RWPE2 (cell line): ENCODE results near the gene PRKCE.

Source experiments
- ATAC-seq: fragments of 200-7000 bp; cut with Tn5 transposase; 3 replicates; pipeline ENCODE4 v1.9.1; 2021; ENCODE audit warnings: low read depth
- DNase-seq: peaks from one replicate; pipeline ENCODE4 v3.0.0-alpha.2; 2020; ENCODE audit warnings: low spot score
- H3K27ac ChIP-seq: fragments of 450-650 bp; 2 replicates; pipeline ENCODE4 v1.5.1; 2017; ENCODE audit warnings: mild to moderate bottlenecking; ENCODE audit not compliant: poor library complexity, severe bottlenecking
- H3K27me3 ChIP-seq: fragments of 250-450 bp; sonication (Bioruptor Pico); 2 replicates; pipeline ENCODE4 v1.5.1; 2021; ENCODE audit warnings: mild to moderate bottlenecking, moderate library complexity; ENCODE audit not compliant: insufficient read depth, poor library complexity, severe bottlenecking
- H3K36me3 ChIP-seq: fragments of 250-450 bp; sonication (Bioruptor Pico); 2 replicates; pipeline ENCODE4 v1.5.1; 2020; ENCODE audit warnings: low read depth, mild to moderate bottlenecking, moderate library complexity
- H3K4me1 ChIP-seq: fragments of 250-450 bp; sonication (Bioruptor Pico); 2 replicates; pipeline ENCODE4 v1.5.1; 2021; ENCODE audit warnings: mild to moderate bottlenecking, moderate library complexity; ENCODE audit not compliant: insufficient read depth, poor library complexity, severe bottlenecking
- H3K4me3 ChIP-seq: fragments of 250-450 bp; sonication (Bioruptor Pico); 2 replicates; pipeline ENCODE4 v1.5.1; 2021; ENCODE audit warnings: mild to moderate bottlenecking, moderate library complexity; ENCODE audit not compliant: severe bottlenecking
- H3K9me3 ChIP-seq: fragments of 250-450 bp; sonication (Bioruptor Pico); 2 replicates; pipeline ENCODE4 v1.5.1; 2021; ENCODE audit warnings: mild to moderate bottlenecking, moderate library complexity; ENCODE audit not compliant: severe bottlenecking
- TF ChIP-seq, protein P1 (sequence below): fragments of 450-650 bp; IDR thresholded peaks from one replicate; pipeline ENCODE4 v1.5.1; 2017; ENCODE audit warnings: mild to moderate bottlenecking, moderate library complexity; ENCODE audit not compliant: poor library complexity, severe bottlenecking

The PRKCE gene

GRCh38 chr2:45734336-45734735 is 82.9 kb downstream of the PRKCE start:
- no peak for ATAC-seq
- H3K4me1 ChIP-seq = no peaks in the 10 kb centered on the region
- H3K9me3 ChIP-seq = no peaks in the 10 kb centered on the region
- TF ChIP-seq, protein P1, sequence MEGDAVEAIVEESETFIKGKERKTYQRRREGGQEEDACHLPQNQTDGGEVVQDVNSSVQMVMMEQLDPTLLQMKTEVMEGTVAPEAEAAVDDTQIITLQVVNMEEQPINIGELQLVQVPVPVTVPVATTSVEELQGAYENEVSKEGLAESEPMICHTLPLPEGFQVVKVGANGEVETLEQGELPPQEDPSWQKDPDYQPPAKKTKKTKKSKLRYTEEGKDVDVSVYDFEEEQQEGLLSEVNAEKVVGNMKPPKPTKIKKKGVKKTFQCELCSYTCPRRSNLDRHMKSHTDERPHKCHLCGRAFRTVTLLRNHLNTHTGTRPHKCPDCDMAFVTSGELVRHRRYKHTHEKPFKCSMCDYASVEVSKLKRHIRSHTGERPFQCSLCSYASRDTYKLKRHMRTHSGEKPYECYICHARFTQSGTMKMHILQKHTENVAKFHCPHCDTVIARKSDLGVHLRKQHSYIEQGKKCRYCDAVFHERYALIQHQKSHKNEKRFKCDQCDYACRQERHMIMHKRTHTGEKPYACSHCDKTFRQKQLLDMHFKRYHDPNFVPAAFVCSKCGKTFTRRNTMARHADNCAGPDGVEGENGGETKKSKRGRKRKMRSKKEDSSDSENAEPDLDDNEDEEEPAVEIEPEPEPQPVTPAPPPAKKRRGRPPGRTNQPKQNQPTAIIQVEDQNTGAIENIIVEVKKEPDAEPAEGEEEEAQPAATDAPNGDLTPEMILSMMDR = no peak
- no peaks in the 10 kb centered on the region for H3K27me3 ChIP-seq
- H3K27ac ChIP-seq = no peak overlapping the region
- H3K36me3 ChIP-seq = no peaks in the 10 kb centered on the region
- H3K4me3 ChIP-seq = no peak overlapping the region
- no peak for DNase-seq

DNA sequence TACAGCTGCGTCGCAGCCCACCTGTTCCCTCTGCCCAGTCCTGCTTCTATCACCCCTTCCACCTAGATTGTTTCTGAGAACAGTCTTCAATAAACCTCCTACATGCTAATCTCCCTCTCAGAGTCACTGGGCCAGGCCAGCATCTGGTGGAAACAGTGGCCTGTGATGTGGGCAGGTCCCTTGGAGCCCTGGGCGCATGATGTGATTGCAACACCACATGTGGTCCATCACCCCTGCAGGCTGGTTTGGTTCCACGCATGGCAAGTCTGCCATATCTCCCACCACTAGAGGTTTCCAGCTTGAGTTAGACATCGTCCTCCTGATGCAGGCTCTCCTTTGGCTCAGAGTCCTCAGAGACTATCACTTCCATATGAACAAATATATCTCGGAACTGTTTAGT is 83.5 kb downstream of the PRKCE start:
- Histone ChIP-seq H3K27me3 (no peaks in the 10 kb centered on the region), H3K27ac (no peak overlapping the region), H3K9me3 (no peaks in the 10 kb centered on the region), H3K4me3 (no peak overlapping the region), H3K36me3 (no peaks in the 10 kb centered on the region), H3K4me1 (no peaks in the 10 kb centered on the region)
- ATAC-seq = no peak
- TF ChIP-seq, protein P1 = no peak
- no peak for DNase-seq

GRCh38 chr2:45736757-45737704 is 85.6 kb downstream of the PRKCE start:
- no peak for DNase-seq
- H3K4me3 ChIP-seq = no peak overlapping the region
- TF ChIP-seq, protein P1 = no peak
- no peaks in the 10 kb centered on the region for H3K36me3 ChIP-seq
- H3K4me1 ChIP-seq = no peaks in the 10 kb centered on the region
- ATAC-seq = no peak
- no peak overlapping the region for H3K27ac ChIP-seq
- H3K9me3 ChIP-seq = no peaks in the 10 kb centered on the region
- no peaks in the 10 kb centered on the region for H3K27me3 ChIP-seq

- DNase-seq (no peak), ATAC-seq (no peak)
- Histone ChIP-seq H3K27ac (no peak overlapping the region), H3K4me1 (no peaks in the 10 kb centered on the region), H3K4me3 (no peak overlapping the region), H3K9me3 (no peaks in the 10 kb centered on the region), H3K36me3 (no peaks in the 10 kb centered on the region), H3K27me3 (no peaks in the 10 kb centered on the region)
- TF ChIP-seq, protein P1 = no peak
Measured at GRCh38 chr2:45739796-45740485, 88.5 kb downstream of the PRKCE start.
